ENCODE measurements around the gene ESAM.

ESAM gene

DNA sequence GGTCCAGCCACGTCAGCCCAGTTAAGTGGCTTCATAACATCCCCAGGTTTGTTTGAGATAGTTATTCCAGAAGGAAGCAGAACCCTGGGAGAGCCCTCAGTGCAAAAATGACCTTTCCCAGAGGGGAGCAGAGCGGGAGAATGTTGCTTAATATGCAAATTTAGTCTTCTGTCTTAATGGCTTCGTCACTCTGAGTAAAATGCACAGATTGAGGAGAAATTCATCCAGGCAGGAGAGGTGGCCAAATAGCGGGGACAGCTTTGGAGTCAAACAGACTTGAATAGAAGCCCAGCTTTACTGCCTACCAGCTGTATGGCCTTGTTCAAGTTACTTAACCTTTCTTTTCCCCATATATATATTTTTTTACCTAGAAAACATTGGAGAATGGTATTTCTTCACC lies 34.6 kb downstream of the ESAM start:
- no peak for DNase-seq

- no peak for DNase-seq
Measured at GRCh38 chr11:124725719-124726105, 36.4 kb downstream of the ESAM start.

- no peak for DNase-seq
Measured at GRCh38 chr11:124724979-124725718, 36.9 kb downstream of the ESAM start.

DNA sequence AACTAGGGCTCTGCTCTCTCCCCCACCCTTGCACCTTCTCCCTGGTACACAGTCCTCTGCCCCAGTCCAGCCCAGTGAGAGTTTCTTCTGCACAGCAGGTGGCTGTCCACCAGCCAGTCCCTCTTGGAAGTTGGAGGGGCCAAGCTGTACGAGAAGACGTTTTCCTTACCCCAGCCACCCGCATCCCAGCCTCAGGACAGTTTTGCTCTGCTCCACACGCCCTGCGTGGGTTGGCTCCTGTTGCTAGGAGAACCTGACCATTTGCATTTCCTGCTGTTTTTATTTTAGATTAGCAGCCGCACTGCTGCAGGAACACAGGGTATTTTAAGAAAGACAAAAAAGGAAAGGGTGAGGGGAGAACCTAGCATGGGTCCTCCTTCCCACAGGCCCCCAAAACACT lies 39.9 kb downstream of the ESAM start:
- no peak for DNase-seq

- DNase-seq, result no peak
Measured at GRCh38 chr11:124719534-124719933, 42.6 kb downstream of the ESAM start.

DNA sequence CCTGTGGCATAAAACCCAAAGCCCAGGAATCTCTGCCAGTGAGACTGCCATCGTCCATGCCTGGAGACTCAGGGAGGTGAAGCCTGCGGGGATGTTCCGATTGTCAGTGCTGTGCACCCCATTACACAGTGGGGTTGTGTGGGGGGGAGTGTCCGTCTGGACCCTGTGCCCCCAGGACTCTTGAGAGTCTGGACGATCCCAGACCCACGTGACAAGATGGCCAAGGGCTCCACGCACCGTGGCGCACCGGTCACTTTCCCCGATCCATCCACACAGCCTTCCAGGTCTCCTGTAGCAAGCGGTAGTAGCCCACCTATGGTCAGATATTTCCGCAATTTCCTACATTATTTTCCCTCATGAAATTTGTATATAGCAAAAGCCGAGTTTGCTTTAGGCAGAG lies 43.3 kb downstream of the ESAM start:
- DNase-seq, result no peak

GRCh38 chr11:124717786-124718651 lies 44.1 kb downstream of the ESAM start:
- DNase-seq, result peak in 1 of 2 experiments; percentile 2

GRCh38 chr11:124717421-124717785 lies 44.7 kb downstream of the ESAM start:
- DNase-seq, result no peak

DNA sequence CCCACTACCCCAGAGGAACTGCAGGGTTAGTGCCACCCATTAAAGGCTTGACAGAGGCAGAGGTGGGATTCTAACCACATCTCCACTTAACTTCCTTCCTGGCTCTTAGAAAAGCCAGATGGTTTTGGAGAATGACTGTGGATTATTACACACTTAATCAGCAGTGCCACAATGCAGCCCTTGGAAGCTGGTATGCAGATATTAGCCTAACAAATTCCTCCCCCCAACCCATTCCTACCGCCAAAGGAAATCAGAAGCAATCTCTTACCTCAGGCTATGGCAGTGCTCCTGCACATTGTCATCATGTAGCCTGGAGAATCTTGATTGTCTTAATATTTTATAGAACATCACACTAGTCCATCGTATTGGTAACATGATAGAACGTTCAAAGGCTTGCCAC lies 45.5 kb downstream of the ESAM start:
- no peak for DNase-seq

GRCh38 chr11:124712392-124712791 lies 49.7 kb downstream of the ESAM start:
- no peak for DNase-seq

GRCh38 chr11:124707829-124708228 lies 54.3 kb downstream of the ESAM start:
- no peak for DNase-seq

All from activated CD4-positive, alpha-beta T cell treated with anti-CD3 and anti-CD28 coated beads, Interleukin-2, amount 50 U/mL, for 4 hours (primary cell).